Endothelial cell of umbilical vein (primary cell): Measurements from ENCODE around the gene GPR162. TPM values are rescaled to one million over a fixed set of nuclear protein-coding genes. Genes with fewer than 3 reads are reported as not detected.

Experiments used
- BruUV-seq: library from RNA; stranded (reverse); fragments of 400-500 nt; replicated peaks from 2 replicates; lab custom pipeline; 2021; lab: Mats Ljungman, UMichigan
- CTCF ChIA-PET: fragments of 300-600, 350-600 bp; sonication (Branson Sonifier 250); formaldehyde crosslinking; loops from one replicate; lab custom pipeline; 2021; ENCODE audit warnings: antibody characterized with exemption, inconsistent platforms; lab: Charles Lee
- POLR2A ChIA-PET: fragments of 300-600, 350-600 bp; sonication (Branson Sonifier 250); formaldehyde crosslinking; loops from one replicate; lab custom pipeline; 2021; ENCODE audit warnings: antibody characterized with exemption, inconsistent platforms; lab: Charles Lee
- DNase-seq: peaks from one replicate; pipeline ENCODE4 v3.0.0-alpha.2; 2011; ENCODE audit warnings: low read depth, low spot score
- FAIRE-seq: peaks from 2 replicates; lab custom pipeline; 2011; peaks lifted over from hg19 to GRCh38; lab: Jason Lieb, UNC
- H2AFZ ChIP-seq: 2 replicates; pipeline ENCODE4 v1.6.0; 2012; ENCODE audit warnings: low read depth, low read length, control low read depth, inconsistent platforms
- H3K27ac ChIP-seq: 2 replicates; pipeline ENCODE4 v1.5.1; 2011; ENCODE audit warnings: low read depth, mild to moderate bottlenecking, control low read depth, low read length, moderate library complexity; ENCODE audit not compliant: insufficient read depth
- H3K27me3 ChIP-seq, 2 experiments: 2 replicates each; pipeline versions ENCODE4 v1.6.0 to v1.6.1; 2011; ENCODE audit warnings: low read length in 2 of 2, mixed read lengths in 1 of 2; ENCODE audit not compliant: control insufficient read depth in 2 of 2, insufficient read depth in 2 of 2
- H3K36me3 ChIP-seq, 2 experiments: 2 replicates in 1 of 2; 3 replicates in 1 of 2; pipeline ENCODE4 v1.5.1; 2011; ENCODE audit warnings: low read length in 2 of 2, mild to moderate bottlenecking in 1 of 2, moderate library complexity in 1 of 2; ENCODE audit not compliant: control insufficient read depth in 2 of 2, insufficient read depth in 2 of 2; ENCODE audit errors: extremely low read depth in 1 of 2
- H3K4me1 ChIP-seq: 3 replicates; pipeline ENCODE4 v1.5.1; 2011; ENCODE audit warnings: mild to moderate bottlenecking, low read length; ENCODE audit not compliant: control insufficient read depth, insufficient read depth; ENCODE audit errors: extremely low read depth
- H3K4me2 ChIP-seq: 2 replicates; pipeline ENCODE4 v1.6.1; 2011; ENCODE audit warnings: low read length, control low read depth, mixed read lengths; ENCODE audit not compliant: insufficient read depth
- H3K4me3 ChIP-seq, 3 experiments: fragments of 200-600 bp in 1 of 3; sonication (generic), shearing (Covaris generic) in 1 of 3; replicated peaks in 1 of 3; 2 replicates each; pipeline ENCODE4 v1.5.1; 2011 to 2016; ENCODE audit warnings: control low read depth in 3 of 3, low read length in 3 of 3, mild to moderate bottlenecking in 2 of 3, inconsistent platforms in 1 of 3, low read depth in 1 of 3, moderate library complexity in 1 of 3; ENCODE audit not compliant: insufficient read depth in 1 of 3
- H3K79me2 ChIP-seq: 2 replicates; pipeline ENCODE4 v1.6.0; 2012; ENCODE audit warnings: low read length, inconsistent platforms; ENCODE audit not compliant: control insufficient read depth, insufficient read depth
- H3K9ac ChIP-seq: replicated peaks from 2 replicates; pipeline ENCODE3; 2011; ENCODE audit warnings: low read length, control low read depth; ENCODE audit not compliant: insufficient read depth; ENCODE audit errors: extremely low read depth
- H3K9me1 ChIP-seq: replicated peaks from 3 replicates; pipeline ENCODE4 v1.6.0; 2011; ENCODE audit warnings: mild to moderate bottlenecking, low read length; ENCODE audit not compliant: control insufficient read depth, insufficient read depth; ENCODE audit errors: extremely low read depth
- H3K9me3 ChIP-seq: replicated peaks from 2 replicates; pipeline ENCODE4 v1.5.1; 2012; ENCODE audit warnings: low read length, inconsistent platforms; ENCODE audit not compliant: control insufficient read depth, insufficient read depth
- H4K20me1 ChIP-seq: replicated peaks from 2 replicates; pipeline ENCODE3; 2011; ENCODE audit warnings: mild to moderate bottlenecking, low read length; ENCODE audit not compliant: control insufficient read depth, insufficient read depth; ENCODE audit errors: extremely low read depth
- CTCF ChIP-seq, 2 donors: IDR thresholded peaks; 1 replicate in 1 of 2; 2 replicates in 1 of 2; pipeline ENCODE4 v1.5.1; 2011; ENCODE audit warnings: low read length in 2 of 2, mild to moderate bottlenecking in 2 of 2, moderate library complexity in 2 of 2, control low read depth in 1 of 2, inconsistent platforms in 1 of 2, low read depth in 1 of 2; ENCODE audit not compliant: insufficient read depth in 1 of 2; ENCODE audit errors: extremely low read depth in 1 of 2
- EZH2 ChIP-seq: IDR thresholded peaks from 2 replicates; pipeline ENCODE4 v1.6.1; 2012; ENCODE audit warnings: borderline replicate concordance, low read depth, mild to moderate bottlenecking, moderate library complexity, low read length, inconsistent platforms; ENCODE audit not compliant: severe bottlenecking
- FOS ChIP-seq: IDR thresholded peaks from 2 replicates; pipeline ENCODE4 v1.6.1; 2011; ENCODE audit warnings: mild to moderate bottlenecking, low read length, moderate library complexity, borderline replicate concordance; ENCODE audit not compliant: insufficient read depth
- JUN ChIP-seq: IDR thresholded peaks from 2 replicates; pipeline ENCODE4 v1.6.1; 2011; ENCODE audit warnings: borderline replicate concordance, low read depth; ENCODE audit not compliant: insufficient read length, insufficient read depth
- MAX ChIP-seq: IDR thresholded peaks from 2 replicates; pipeline ENCODE4 v1.6.1; 2011; ENCODE audit not compliant: insufficient read depth, insufficient read length
- MYC ChIP-seq: IDR thresholded peaks from one replicate; pipeline ENCODE4 v1.6.1; 2011; ENCODE audit warnings: mild to moderate bottlenecking, low read depth, low read length
- POLR2A ChIP-seq: IDR thresholded peaks from 2 replicates; pipeline ENCODE4 v1.6.1; 2012; ENCODE audit warnings: low read depth, mild to moderate bottlenecking, control low read depth, low read length
- POLR2AphosphoS5 ChIP-seq: IDR thresholded peaks from 2 replicates; pipeline ENCODE4 v1.6.1; 2012; ENCODE audit warnings: low read depth, mild to moderate bottlenecking, control low read depth, low read length, moderate library complexity; ENCODE audit not compliant: insufficient read depth
- dilution Hi-C: fragments of 300-500 bp; cut with MboI; formaldehyde crosslinking; loops from one replicate; pipeline ENCODE4 v1.15.0; 2019; ENCODE audit warnings: low sequenced_read_pairs; ENCODE audit not compliant: extremely low pct_ligation_motif_present
- intact Hi-C: fragments of 100-400 bp; cut with micrococcal nuclease; formaldehyde crosslinking; loops from one replicate; pipeline ENCODE4 v1.10.0; 2022
- polyA plus RNA-seq, 4 experiments: library from polyadenylated mRNA; depleted of rRNA in 3 of 4; stranded (reverse) in 3 of 4; unstranded in 1 of 4; fragments of >200 nt; gene quantifications; 2 replicates each; pipeline versions ENCODE4 v1.2.1 to v1.2.3, GENCODE V29; 2011 to 2012; ENCODE audit warnings: missing spikeins in 1 of 4
- total RNA-seq: library from RNA; stranded (reverse); gene quantifications from 2 replicates; pipeline ENCODE4 v1.2.3, GENCODE V29; 2021

GPR162 gene
- total and polyA plus RNA-seq, 2 donors (not counting 3 experiments of a cell fraction or from before 2014, with no cell fraction given), result 9.7 to 13.7 TPM

DNA sequence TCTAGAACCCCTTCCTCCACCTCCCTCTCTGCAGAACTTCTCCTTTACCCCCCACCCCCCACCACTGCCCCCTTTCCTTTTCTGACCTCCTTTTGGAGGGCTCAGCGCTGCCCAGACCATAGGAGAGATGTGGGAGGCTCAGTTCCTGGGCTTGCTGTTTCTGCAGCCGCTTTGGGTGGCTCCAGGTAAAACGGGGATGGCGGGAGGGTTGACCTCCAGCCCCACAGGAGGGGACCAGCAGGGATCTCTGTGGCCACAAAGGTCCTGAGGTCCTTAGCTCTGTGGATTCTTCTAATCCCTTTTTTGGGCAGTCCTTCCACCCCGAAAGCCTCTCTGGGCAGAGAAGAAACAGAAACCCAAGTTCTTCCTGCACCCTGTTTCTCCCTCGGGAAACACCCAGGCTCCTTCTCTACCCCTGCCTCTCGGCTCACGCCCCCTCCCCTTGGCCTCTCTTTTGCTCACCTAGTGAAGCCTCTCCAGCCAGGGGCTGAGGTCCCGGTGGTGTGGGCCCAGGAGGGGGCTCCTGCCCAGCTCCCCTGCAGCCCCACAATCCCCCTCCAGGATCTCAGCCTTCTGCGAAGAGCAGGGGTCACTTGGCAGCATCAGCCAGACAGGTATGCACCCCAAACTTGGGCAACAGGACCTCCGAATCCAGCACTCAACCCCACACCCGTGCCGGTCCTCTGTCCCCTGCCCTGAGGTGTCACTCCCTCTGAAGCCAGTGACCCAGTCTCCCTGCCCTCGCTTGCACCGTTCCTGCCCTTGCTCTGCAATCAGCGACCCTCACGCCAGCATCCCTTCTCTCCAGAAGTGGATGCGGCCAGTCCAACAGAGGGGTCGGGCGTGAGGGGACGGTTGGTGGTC is 48.7 kb upstream of the GPR162 start:
- CTCF ChIA-PET, result interaction anchor here (2.4 to 8.4 kb wide), 2 partner anchors 19 to 20 kb away, joined by 17 to 234 read pairs; partner anchors contain the start of gene MLF2
- no peak overlapping the region for H3K4me2 ChIP-seq
- H3K9me1 ChIP-seq, result no peaks in the 10 kb centered on the region
- H4K20me1 ChIP-seq, result no peaks in the 10 kb centered on the region
- no peak overlapping the region for H2AFZ ChIP-seq
- no peak for DNase-seq
- peaks cover 18% of the 10 kb centered on the region for H3K79me2 ChIP-seq
- intact Hi-C loops (no loop called here), dilution Hi-C loops (no loop called here)
- H3K9ac ChIP-seq, result no peak overlapping the region
- H3K27me3 ChIP-seq, result no peaks in the 10 kb centered on the region
- BruUV-seq, result no TSS peak
- POLR2A ChIA-PET, result no interaction called here
- no peak overlapping the region for H3K27ac ChIP-seq
- FAIRE-seq, result no peak
- H3K36me3 ChIP-seq, result peaks cover 0 to 29% of the 10 kb centered on the region in 2 experiments
- H3K4me1 ChIP-seq, result peaks cover 13% of the 10 kb centered on the region
- no peak overlapping the region for H3K4me3 ChIP-seq
- H3K9me3 ChIP-seq, result no peaks in the 10 kb centered on the region
- no peak for TF ChIP-seq MYC
- no peak for TF ChIP-seq EZH2
- no peak for TF ChIP-seq CTCF (IDR thresholded peaks at IDR 0.05; ENCODE audit: extremely low read depth in 1 of 2, insufficient read depth in 1 of 2, low read depth in 1 of 2, low read length in 2 of 2)
- no peak for TF ChIP-seq JUN
- TF ChIP-seq FOS, result no peak
- TF ChIP-seq POLR2AphosphoS5, result no peak
- TF ChIP-seq POLR2A, result no peak
- no peak for TF ChIP-seq MAX
